Endometrium (tissue), 2 donors: ENCODE data around the gene CA14.
"Not testable (repeated sequence)": the region's sequence is repeated elsewhere in the genome, so short reads cannot be mapped to it uniquely, and the experiment has no call there.

Experiments used
- FAIRE-seq: peaks from 2 replicates; lab custom pipeline; 2012; peaks lifted over from hg19 to GRCh38; lab: Jason Lieb, UNC
- donor health status: control.
- donor health status: control.

CA14 gene

GRCh38 chr1:150280138-150280707 lies 22.6 kb downstream of the CA14 start:
- FAIRE-seq, result no peak

- peak; percentile 66 for FAIRE-seq
Observed at GRCh38 chr1:150281221-150281757, 23.7 kb downstream of the CA14 start.

- FAIRE-seq, result peak; percentile 97
Observed at GRCh38 chr1:150281758-150282557, 24.4 kb downstream of the CA14 start, which contains the start of gene CIART. TSS of gene CIART (plus strand) at chr1:150282554. CDS start at chr1:150283268, 714 bp downstream.

DNA sequence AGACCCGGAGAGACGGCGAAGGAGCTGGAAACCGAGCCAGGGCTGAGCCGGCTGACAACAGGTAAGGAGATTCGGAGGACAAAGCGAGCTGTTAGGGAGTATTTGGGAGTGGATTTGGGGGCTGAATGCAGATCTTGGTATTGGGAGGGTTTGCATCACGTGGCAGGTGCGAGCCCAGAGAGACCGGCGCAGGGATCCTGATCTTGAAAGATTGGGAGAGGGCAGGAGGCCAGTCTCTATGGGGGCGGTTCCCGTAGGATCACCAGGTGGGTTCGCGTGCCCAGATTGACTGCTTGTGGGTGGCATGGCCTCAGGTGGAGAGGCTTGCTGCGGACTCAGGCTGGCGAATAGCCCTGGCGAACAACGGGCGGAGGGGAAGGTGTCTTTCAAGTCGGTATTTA lies 25.0 kb downstream of the CA14 start:
- no peak for FAIRE-seq

DNA sequence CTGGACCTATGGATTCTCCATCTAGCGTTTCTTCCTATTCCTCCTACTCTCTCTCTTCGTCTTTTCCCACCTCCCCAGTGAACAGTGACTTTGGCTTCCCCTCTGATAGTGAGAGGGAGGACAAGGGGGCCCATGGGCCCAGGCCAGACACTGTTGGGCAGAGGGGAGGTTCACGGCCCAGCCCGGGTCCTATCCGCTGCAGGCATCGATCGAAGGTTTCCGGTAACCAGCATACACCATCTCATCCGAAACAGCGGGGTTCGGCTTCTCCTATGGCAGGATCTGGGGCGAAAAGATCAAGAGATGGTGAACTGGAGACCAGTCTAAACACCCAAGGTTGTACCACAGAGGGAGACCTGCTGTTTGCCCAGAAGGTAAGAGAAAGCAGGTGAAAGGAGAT lies 25.7 kb downstream of the CA14 start:
- no peak for FAIRE-seq

GRCh38 chr1:150288382-150288781 lies 30.8 kb downstream of the CA14 start:
- FAIRE-seq, result no peak

DNA sequence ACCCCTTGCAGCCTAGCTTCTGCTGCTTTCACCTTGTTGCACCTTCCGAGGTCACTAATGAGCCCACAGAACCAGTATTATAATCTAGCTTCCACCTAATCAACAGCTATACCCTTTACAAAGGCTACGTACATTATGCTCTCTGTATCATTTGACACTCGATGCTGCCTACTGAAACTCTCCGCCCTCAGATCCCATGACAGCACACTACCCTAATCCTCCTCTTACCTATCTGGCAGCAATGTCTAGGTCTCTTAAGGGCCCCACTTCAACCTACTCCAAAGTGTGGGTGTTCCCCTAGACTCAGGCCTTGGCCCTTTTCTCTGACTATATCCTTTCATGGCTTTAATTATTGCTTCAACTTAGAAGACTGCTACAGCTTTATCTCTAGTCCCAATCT lies 31.2 kb downstream of the CA14 start:
- FAIRE-seq, result no peak

DNA sequence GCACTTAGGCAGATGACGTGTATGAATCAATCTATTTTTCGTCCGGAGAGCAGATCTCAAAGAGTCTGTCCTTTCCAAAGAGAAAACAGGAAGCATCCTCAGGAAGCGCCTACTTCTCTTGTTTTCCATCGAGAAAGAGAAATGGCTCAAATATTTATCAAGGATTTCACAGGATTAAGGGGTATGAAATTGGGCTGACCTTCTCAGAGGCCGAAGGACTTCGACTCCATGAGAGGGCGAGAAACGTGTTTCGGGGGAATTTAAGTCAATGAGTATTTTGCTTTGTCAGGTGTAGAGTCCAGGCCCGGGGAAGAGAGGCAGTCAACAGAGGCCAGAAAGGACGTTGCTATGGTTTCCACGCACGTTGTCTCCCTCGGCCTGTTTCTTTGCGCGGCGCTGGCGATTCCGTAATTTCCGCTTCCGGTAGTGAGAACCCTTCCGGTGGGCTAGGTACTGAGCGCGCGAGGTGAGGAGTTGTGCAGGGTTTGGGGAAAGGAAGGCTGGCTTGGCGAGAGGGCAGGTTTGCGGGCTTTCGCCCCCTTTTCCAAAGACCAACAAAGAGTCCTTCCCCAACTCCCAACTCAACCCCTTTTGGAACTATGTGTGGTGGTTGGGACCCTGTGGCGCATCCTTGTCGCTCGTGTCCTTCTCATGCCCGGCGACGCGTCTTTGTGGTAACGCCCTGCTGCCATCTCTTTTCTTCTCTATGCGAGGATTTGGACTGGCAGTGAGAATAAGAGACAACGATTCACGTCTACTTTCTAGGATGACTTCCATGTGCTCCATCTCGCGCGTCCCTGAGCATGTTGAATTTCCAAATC lies 36.1 kb downstream of the CA14 start, which contains the start of gene MRPS21:
TSS of gene MRPS21 (plus strand) at position 429 of the 821 bp plus-strand sequence. CDS start 506 bp downstream, outside the sequence.
- no peak for FAIRE-seq

DNA sequence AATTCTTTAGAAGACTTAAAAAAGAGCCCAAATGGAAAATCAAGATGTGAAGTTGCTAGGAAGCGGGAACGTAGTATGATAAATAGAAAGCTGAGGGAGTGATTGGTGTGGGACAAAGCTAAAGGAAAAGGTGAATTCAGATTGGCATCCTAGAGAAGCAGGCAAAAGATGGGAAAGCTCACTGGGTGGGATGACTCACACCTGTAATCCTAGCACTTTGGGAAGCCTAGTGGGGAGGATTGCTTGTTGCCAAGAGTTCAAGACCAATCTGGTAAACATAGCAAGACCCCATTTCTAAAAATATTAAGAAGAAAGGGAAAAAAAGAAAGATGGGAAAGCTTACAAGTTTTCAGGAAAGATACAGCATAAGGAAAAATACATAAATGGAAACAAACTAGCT lies 37.9 kb downstream of the CA14 start:
- FAIRE-seq, result no peak

GRCh38 chr1:150299716-150300115 lies 42.1 kb downstream of the CA14 start:
- no peak for FAIRE-seq

- FAIRE-seq, result no peak
Observed at GRCh38 chr1:150302338-150302737, 44.8 kb downstream of the CA14 start.

GRCh38 chr1:150302902-150303301 lies 45.3 kb downstream of the CA14 start:
- FAIRE-seq, result no peak

DNA sequence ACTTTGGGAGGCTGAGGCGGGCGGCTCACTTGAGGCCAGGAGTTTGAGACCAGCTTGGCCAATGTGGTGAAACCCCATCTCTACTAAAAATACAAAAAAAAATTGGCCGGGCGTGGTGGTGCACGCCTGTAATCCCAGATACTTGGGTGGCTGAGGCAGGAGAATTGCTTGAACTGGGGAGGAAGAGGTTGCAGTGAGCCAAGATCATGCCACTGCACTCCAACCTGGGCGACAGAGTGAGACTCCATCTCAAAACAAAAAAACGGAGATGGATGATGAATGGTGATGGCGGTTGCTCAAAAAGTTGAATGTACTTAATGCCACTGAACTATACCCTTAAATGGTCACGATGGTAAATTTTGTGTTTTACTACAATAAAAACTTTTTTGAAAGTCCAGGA lies 51.0 kb downstream of the CA14 start:
- not testable (repeated sequence) for FAIRE-seq

- FAIRE-seq, result no peak
Observed at GRCh38 chr1:150309758-150310508, 52.4 kb downstream of the CA14 start.

GRCh38 chr1:150311762-150312161 lies 54.2 kb downstream of the CA14 start:
- FAIRE-seq, result no peak
